NT2/D1 (cell line): ENCODE results near the gene GALNT16.
"Not testable (repeated sequence)": the region's sequence is repeated elsewhere in the genome, so short reads cannot be mapped to it uniquely, and the experiment has no call there.

Source experiments
- DNase-seq: peaks from one replicate; pipeline ENCODE4 v3.0.0-alpha.2; 2011; ENCODE audit warnings: low read depth, low spot score
- H3K27me3 ChIP-seq: 2 replicates; pipeline ENCODE4 v1.6.0; 2011; ENCODE audit warnings: mild to moderate bottlenecking; ENCODE audit not compliant: insufficient read length, insufficient read depth
- H3K36me3 ChIP-seq: 2 replicates; pipeline ENCODE4 v1.6.1; 2011; ENCODE audit warnings: mild to moderate bottlenecking, low read length, mixed read lengths; ENCODE audit not compliant: insufficient read depth, insufficient read length
- H3K4me1 ChIP-seq: 2 replicates; pipeline ENCODE4 v1.5.1; 2011; ENCODE audit not compliant: insufficient read depth, insufficient read length
- H3K4me3 ChIP-seq: 2 replicates; pipeline ENCODE4 v1.5.1; 2011; ENCODE audit warnings: low read depth; ENCODE audit not compliant: insufficient read length
- H3K9ac ChIP-seq: 2 replicates; pipeline ENCODE4 v1.6.0; 2011; ENCODE audit warnings: low read depth; ENCODE audit not compliant: insufficient read length
- H3K9me3 ChIP-seq: 2 replicates; pipeline ENCODE4 v1.5.1; 2011; ENCODE audit warnings: mild to moderate bottlenecking, low read length; ENCODE audit not compliant: insufficient read depth
- SUZ12 ChIP-seq: IDR thresholded peaks from 2 replicates; pipeline ENCODE4 v1.6.1; 2011; ENCODE audit not compliant: insufficient read length, insufficient read depth; ENCODE audit errors: extremely low read depth
- YY1 ChIP-seq: IDR thresholded peaks from 2 replicates; pipeline ENCODE4 v1.6.1; 2011; ENCODE audit not compliant: insufficient read length, insufficient read depth
- ZNF274 ChIP-seq: IDR thresholded peaks from 2 replicates; pipeline ENCODE4 v1.6.1; 2011; ENCODE audit warnings: mild to moderate bottlenecking, low read depth, low read length

The GALNT16 gene

DNA sequence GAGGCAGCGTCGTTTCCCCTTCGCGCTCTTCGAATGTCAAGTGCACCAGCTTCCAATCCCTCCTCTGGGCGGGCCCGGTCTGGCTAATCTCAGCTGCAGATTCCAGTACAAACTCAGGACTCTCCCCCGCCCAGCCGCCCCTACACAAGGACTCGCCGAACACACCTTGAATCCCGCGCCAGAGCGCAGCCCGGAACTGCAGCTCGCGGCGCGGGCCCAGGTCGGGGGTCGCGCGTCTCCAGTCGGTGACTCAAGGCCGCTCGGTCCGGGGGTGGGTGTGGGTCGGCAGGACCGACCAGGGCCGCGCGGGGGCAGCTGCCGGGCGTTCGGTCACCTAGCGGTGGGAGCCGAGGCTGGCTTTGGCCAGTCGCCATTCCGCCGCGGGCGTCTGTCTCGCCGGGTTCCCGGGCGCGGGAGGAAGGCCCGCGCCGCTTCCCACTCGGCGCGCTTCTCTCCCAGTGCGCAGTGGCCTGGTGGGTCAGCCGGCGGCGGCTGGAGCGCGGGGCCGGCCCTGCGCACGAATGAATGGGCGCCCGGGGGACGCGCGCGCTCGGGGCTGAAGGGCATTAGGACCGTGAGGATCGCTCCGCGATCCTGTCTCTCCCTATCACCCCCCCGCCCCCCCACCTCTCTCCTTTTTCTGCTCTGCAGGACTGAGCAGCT is at the start of gene GALNT16:
TSS of gene GALNT16 (plus strand) at position 632 of the 663 bp plus-strand sequence. CDS start 133 bp downstream, outside the sequence.
- peaks cover 10% of the 10 kb centered on the region for H3K4me1 ChIP-seq
- H3K36me3 ChIP-seq, result no peaks in the 10 kb centered on the region
- no peak for DNase-seq
- H3K27me3 ChIP-seq, result peaks cover 40% of the 10 kb centered on the region
- H3K4me3 ChIP-seq, result peak within 1 kb of the TSS; percentile 70
- no peaks in the 10 kb centered on the region for H3K9me3 ChIP-seq
- TF ChIP-seq SUZ12 (no peak), YY1 (no peak), ZNF274 (no peak)
- H3K9ac ChIP-seq, result peak within 1 kb of the TSS; percentile 64

DNA sequence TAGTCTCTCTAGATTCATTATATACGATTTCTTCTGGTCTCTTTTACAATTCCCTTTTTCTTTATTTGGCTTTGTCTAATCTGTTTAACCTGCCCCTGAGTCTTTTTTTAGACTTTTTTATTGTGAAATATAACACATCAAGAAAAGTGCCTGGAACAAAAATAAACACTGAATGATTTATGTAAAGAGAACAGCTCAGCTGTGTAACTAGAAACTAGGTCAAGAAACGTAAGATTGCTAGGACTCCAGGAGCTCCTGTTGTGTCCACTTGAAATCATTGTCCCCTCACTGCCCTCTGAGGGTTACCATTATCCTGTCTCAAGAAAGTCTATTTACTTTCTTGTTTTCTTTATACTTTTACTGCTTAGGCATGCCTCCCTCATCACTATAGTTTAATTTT is 45.6 kb upstream of the GALNT16 start:
- Histone ChIP-seq H3K9ac (no peak overlapping the region), H3K36me3 (peaks cover 4% of the 10 kb centered on the region), H3K4me1 (no peaks in the 10 kb centered on the region), H3K9me3 (no peaks in the 10 kb centered on the region), H3K27me3 (no peaks in the 10 kb centered on the region), H3K4me3 (no peak overlapping the region)
- no peak for TF ChIP-seq SUZ12
- TF ChIP-seq ZNF274, result no peak
- TF ChIP-seq YY1, result no peak
- DNase-seq, result no peak

GRCh38 chr14:69217663-69218062 is 42.3 kb upstream of the GALNT16 start:
- H3K27me3 ChIP-seq, H3K4me1 ChIP-seq, DNase-seq, H3K36me3 ChIP-seq, H3K4me3 ChIP-seq, H3K9me3 ChIP-seq, H3K9ac ChIP-seq: not testable (repeated sequence)

DNA sequence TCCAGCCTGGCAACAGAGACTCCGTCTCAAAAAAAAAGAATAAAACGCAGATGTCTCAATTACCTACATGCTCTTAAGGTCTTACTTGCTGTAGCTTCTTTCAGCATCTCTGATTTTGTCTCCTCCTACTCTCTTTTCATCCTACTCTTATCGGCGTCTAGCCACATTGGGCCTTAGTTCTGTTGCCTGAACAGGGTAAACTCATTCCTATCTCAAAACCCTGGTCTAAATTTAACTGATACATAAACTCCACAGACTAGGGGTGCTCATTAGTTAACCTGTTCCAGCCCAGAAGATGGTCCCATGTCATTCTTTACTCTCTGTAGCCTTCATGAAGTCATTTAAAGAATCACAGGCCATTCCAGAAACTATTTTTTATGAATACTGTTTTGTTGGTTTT is 35.0 kb upstream of the GALNT16 start:
- no peaks in the 10 kb centered on the region for H3K9me3 ChIP-seq
- no peak overlapping the region for H3K4me3 ChIP-seq
- H3K27me3 ChIP-seq, result no peaks in the 10 kb centered on the region
- TF ChIP-seq ZNF274 (no peak), YY1 (no peak), SUZ12 (no peak)
- DNase-seq, result no peak
- H3K36me3 ChIP-seq, result peaks cover 11% of the 10 kb centered on the region
- H3K9ac ChIP-seq, result no peak overlapping the region
- H3K4me1 ChIP-seq, result no peaks in the 10 kb centered on the region

DNA sequence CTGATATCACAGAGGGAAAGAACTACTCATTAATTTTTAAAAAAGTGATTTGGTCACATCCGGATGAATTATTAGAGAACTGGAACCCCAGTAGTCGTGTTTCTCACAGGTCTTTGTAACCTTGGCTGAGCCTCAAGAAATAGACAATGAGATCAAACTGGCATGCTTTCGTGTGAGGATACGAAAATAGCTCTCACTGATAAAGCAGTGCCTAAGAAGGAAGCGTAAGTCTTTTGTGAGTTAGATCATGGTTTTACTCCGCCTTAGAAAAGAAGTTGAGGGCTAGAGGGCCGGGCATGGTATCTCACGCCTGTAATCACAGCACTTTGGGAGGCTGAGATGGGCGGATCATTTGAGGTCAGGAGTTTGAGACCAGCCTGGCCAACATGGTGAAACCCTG is 33.8 kb upstream of the GALNT16 start:
- DNase-seq, result no peak
- H3K9ac ChIP-seq, result no peak overlapping the region
- H3K27me3 ChIP-seq, result no peaks in the 10 kb centered on the region
- H3K9me3 ChIP-seq, result no peaks in the 10 kb centered on the region
- peaks cover 16% of the 10 kb centered on the region for H3K36me3 ChIP-seq
- H3K4me3 ChIP-seq, result no peak overlapping the region
- no peaks in the 10 kb centered on the region for H3K4me1 ChIP-seq
- TF ChIP-seq SUZ12 (no peak), YY1 (no peak), ZNF274 (no peak)

DNA sequence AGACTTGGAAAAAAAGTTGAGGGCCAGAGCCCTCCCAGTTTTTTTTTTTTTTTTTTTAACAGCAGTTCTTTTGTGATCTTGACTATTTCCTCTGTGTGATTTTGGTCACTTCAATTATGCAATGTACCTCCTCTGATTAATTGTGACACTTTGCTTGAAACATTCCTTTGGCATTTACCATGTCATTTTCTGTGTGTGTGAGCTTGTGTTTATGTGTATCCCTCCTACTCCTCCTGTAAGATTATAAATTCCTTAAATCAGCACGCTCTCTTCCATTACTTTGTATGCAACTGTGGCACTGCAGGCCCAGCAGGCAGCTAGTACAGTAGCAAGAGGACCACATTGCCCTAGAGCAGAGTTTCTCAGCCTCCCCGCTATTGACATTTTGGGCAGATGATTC is 33.2 kb upstream of the GALNT16 start:
- Histone ChIP-seq H3K4me1 (no peaks in the 10 kb centered on the region), H3K36me3 (peaks cover 16% of the 10 kb centered on the region), H3K27me3 (no peaks in the 10 kb centered on the region), H3K4me3 (no peak overlapping the region), H3K9me3 (no peaks in the 10 kb centered on the region), H3K9ac (no peak overlapping the region)
- no peak for DNase-seq
- TF ChIP-seq YY1, result no peak
- no peak for TF ChIP-seq ZNF274
- no peak for TF ChIP-seq SUZ12

GRCh38 chr14:69231486-69231885 is 28.5 kb upstream of the GALNT16 start:
- Histone ChIP-seq H3K9me3 (no peaks in the 10 kb centered on the region), H3K36me3 (peaks cover 24% of the 10 kb centered on the region), H3K27me3 (no peaks in the 10 kb centered on the region), H3K9ac (no peak overlapping the region), H3K4me3 (no peak overlapping the region), H3K4me1 (no peaks in the 10 kb centered on the region)
- TF ChIP-seq YY1, result no peak
- no peak for TF ChIP-seq ZNF274
- TF ChIP-seq SUZ12, result no peak
- no peak for DNase-seq
